GM12878 (cell line): ENCODE results near the gene HSF4. TPM values are rescaled to one million over a fixed set of nuclear protein-coding genes. Genes with fewer than 3 reads are reported as not detected.
A peak's percentile ranks its signal among the peaks of the same experiment; 100 is the strongest.

Source experiments
- POLR2AphosphoS5 ChIP-seq: IDR thresholded peaks from 2 replicates; pipeline ENCODE4 v1.6.1; 2011; ENCODE audit warnings: mild to moderate bottlenecking, low read length, inconsistent platforms
- RUNX3 ChIP-seq: IDR thresholded peaks from 2 replicates; pipeline ENCODE4 v1.6.1; 2012; ENCODE audit warnings: low read length, inconsistent platforms
- SMAD5 ChIP-seq: IDR thresholded peaks from 2 replicates; pipeline ENCODE4 v1.6.1; 2016; ENCODE audit warnings: antibody characterized with exemption, low read depth
- SMARCA5 ChIP-seq: fragments of 450-650 bp; IDR thresholded peaks from 2 replicates; pipeline ENCODE4 v1.6.1; 2017; ENCODE audit warnings: mild to moderate bottlenecking
- SUPT20H ChIP-seq: IDR thresholded peaks from 2 replicates; pipeline ENCODE4 v1.6.1; 2011; ENCODE audit warnings: low read depth, mild to moderate bottlenecking, low read length, moderate library complexity, borderline replicate concordance; ENCODE audit not compliant: control insufficient read depth
- ZNF384 ChIP-seq: IDR thresholded peaks from 2 replicates; pipeline ENCODE4 v1.6.1; 2012; ENCODE audit warnings: low read depth, mild to moderate bottlenecking, low read length, improper control_type of control experiment, borderline replicate concordance
- polyA plus RNA-seq, 11 experiments: library from polyadenylated mRNA; depleted of rRNA in 4 of 11; unstranded in 6 of 11; stranded (reverse) in 5 of 11; fragments of >200 nt; fragmentation: Nextera tagmentation in 4 of 11; fragmentation: Illumina TruSeq in 1 of 11; extraction: Ambion mirVana in 4 of 11; extraction: Trizol in 1 of 11; gene quantifications; 1 replicate in 1 of 11; 2 replicates in 10 of 11; pipeline versions ENCODE4 v1.2.1 to v1.2.3, GENCODE V29; 2011 to 2016; ENCODE audit warnings: inconsistent platforms in 2 of 11, missing spikeins in 2 of 11, low read depth in 1 of 11
- total RNA-seq, 4 experiments: library from RNA; depleted of rRNA in 3 of 4; stranded (reverse); fragments of >200 nt in 3 of 4; fragmentation: Illumina TruSeq in 1 of 4; extraction: Trizol in 1 of 4; gene quantifications; 2 replicates each; pipeline versions ENCODE4 v1.2.1 to v1.2.3, GENCODE V29; 2013 to 2021
- TF ChIP-seq, protein P1 (sequence below): fragments of 450-650 bp; IDR thresholded peaks from 2 replicates; pipeline ENCODE4 v1.6.1; 2017; ENCODE audit warnings: mild to moderate bottlenecking, moderate library complexity
- TF ChIP-seq, protein P2 (sequence below): fragments of 450-650 bp; IDR thresholded peaks from 2 replicates; pipeline ENCODE4 v1.6.1; 2018; ENCODE audit warnings: borderline replicate concordance, mild to moderate bottlenecking; ENCODE audit not compliant: partially characterized antibody

Gene HSF4
- total and polyA plus RNA-seq, 10 of the 15 experiments (the other 5 are each of a cell fraction or from before 2014, with no cell fraction given), result 0.31 to 9.9 (median 2.6) TPM; not detected in 1

DNA sequence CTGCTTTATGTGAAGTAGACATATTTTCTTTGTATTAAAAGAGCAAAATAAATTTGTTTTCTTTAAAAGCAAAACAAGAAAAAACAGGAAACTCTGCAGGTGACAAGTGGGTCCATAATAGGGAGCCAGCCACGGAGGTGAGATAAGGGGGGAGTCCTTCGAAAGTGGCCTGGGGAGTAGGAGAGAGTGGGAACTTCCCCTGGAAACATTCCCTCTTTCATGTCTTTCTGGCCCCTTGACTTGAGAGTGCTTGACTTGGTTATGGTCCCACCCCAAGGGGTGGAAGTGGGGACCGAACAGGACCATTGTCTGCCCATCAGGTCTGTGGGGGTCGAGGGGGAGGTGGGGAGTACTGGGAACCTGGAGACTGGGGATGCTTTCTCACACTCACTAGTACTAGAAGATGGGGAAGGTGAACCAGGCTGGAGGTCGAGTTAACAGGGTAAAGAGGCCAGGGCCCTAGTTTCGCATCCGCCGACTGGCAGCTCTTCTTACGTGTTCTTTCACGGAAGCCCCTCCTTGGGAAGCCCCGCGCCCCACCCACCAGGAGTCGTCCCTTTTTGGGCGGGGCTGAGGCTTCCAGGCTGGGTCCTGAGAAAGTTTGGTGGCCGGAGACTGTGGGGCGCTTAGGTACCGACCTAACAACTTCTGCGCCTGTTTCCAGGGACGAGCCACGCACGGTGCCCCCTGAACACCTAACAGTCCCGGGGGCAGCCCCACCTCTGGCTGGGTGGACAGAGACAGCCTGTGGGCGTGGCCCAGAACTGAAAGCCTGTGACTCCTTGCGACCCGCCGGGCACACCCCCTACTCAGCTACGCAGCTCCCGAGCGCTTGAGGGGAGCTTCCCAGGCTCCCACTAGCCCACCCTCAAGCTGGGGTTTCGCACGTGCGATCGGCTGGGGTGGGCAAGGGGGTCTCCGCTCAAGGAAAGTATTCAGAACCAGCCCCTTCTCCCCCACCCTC, 5.6 kb upstream of the HSF4 start (continued):
- no peak for TF ChIP-seq SUPT20H
- TF ChIP-seq SMAD5, result 0 out of 2 replicates have a peak, but pooled peaks have one; percentile 21
- no peak for TF ChIP-seq ZNF384
- TF ChIP-seq RUNX3, result 0 out of 2 replicates have a peak, but pooled peaks have one; percentile 1
- TF ChIP-seq, protein P1, sequence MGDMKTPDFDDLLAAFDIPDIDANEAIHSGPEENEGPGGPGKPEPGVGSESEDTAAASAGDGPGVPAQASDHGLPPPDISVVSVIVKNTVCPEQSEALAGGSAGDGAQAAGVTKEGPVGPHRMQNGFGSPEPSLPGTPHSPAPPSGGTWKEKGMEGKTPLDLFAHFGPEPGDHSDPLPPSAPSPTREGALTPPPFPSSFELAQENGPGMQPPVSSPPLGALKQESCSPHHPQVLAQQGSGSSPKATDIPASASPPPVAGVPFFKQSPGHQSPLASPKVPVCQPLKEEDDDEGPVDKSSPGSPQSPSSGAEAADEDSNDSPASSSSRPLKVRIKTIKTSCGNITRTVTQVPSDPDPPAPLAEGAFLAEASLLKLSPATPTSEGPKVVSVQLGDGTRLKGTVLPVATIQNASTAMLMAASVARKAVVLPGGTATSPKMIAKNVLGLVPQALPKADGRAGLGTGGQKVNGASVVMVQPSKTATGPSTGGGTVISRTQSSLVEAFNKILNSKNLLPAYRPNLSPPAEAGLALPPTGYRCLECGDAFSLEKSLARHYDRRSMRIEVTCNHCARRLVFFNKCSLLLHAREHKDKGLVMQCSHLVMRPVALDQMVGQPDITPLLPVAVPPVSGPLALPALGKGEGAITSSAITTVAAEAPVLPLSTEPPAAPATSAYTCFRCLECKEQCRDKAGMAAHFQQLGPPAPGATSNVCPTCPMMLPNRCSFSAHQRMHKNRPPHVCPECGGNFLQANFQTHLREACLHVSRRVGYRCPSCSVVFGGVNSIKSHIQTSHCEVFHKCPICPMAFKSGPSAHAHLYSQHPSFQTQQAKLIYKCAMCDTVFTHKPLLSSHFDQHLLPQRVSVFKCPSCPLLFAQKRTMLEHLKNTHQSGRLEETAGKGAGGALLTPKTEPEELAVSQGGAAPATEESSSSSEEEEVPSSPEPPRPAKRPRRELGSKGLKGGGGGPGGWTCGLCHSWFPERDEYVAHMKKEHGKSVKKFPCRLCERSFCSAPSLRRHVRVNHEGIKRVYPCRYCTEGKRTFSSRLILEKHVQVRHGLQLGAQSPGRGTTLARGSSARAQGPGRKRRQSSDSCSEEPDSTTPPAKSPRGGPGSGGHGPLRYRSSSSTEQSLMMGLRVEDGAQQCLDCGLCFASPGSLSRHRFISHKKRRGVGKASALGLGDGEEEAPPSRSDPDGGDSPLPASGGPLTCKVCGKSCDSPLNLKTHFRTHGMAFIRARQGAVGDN, result peak; percentile 40
- TF ChIP-seq, protein P2, sequence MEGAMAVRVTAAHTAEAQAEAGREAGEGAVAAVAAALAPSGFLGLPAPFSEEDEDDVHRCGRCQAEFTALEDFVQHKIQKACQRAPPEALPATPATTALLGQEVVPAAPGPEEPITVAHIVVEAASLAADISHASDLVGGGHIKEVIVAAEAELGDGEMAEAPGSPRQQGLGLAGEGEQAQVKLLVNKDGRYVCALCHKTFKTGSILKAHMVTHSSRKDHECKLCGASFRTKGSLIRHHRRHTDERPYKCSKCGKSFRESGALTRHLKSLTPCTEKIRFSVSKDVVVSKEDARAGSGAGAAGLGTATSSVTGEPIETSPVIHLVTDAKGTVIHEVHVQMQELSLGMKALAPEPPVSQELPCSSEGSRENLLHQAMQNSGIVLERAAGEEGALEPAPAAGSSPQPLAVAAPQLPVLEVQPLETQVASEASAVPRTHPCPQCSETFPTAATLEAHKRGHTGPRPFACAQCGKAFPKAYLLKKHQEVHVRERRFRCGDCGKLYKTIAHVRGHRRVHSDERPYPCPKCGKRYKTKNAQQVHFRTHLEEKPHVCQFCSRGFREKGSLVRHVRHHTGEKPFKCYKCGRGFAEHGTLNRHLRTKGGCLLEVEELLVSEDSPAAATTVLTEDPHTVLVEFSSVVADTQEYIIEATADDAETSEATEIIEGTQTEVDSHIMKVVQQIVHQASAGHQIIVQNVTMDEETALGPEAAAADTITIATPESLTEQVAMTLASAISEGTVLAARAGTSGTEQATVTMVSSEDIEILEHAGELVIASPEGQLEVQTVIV, result no peak
- TF ChIP-seq SMARCA5, result 0 out of 2 replicates have a peak, but pooled peaks have one; percentile 60
- peak; percentile 82; the same call in 1 of the 2 replicates for TF ChIP-seq POLR2AphosphoS5
